GM12891 (cell line): ENCODE measurements around the gene NRP1.

Experiments
- POLR2A ChIP-seq: IDR thresholded peaks from 2 replicates; pipeline ENCODE4 v1.6.1; 2011; ENCODE audit warnings: low read depth, low read length, control low read depth
- POLR2AphosphoS5 ChIP-seq: IDR thresholded peaks from 2 replicates; pipeline ENCODE4 v1.6.1; 2011; ENCODE audit warnings: low read depth, low read length, control low read depth
- SPI1 ChIP-seq: IDR thresholded peaks from 2 replicates; pipeline ENCODE4 v1.6.1; 2011; ENCODE audit warnings: low read depth, low read length, control low read depth
- TAF1 ChIP-seq: IDR thresholded peaks from 2 replicates; pipeline ENCODE4 v1.6.1; 2011; ENCODE audit warnings: low read depth, low read length, control low read depth

- no peak for TF ChIP-seq POLR2AphosphoS5
- TF ChIP-seq POLR2A = no peak
- TF ChIP-seq SPI1 = no peak
- TF ChIP-seq TAF1 = no peak
These were observed 3.1 kb downstream of the NRP1 start for GRCh38 chr10:33331379-33331694.
